Smooth muscle cell (in vitro differentiated cells): ENCODE results near the gene RNF207. TPM values are rescaled to one million over a fixed set of nuclear protein-coding genes. Genes with fewer than 3 reads are reported as not detected.

ENCODE experiments used
- DNase-seq: peaks from one replicate; lab custom pipeline; 2025; ENCODE audit not compliant: unreplicated experiment; lab: John Stamatoyannopoulos, UW
- H2AFZ ChIP-seq: fragments of 200-600 bp; sonication (generic); 2 replicates; pipeline ENCODE4 v1.6.0; 2016; ENCODE audit warnings: antibody characterized with exemption, low read depth, mild to moderate bottlenecking
- H3F3A ChIP-seq: fragments of 200-600 bp; sonication (generic); 2 replicates; pipeline ENCODE4 v1.6.0; 2017; ENCODE audit warnings: antibody characterized with exemption, low read depth
- H3K27ac ChIP-seq: fragments of 200-600 bp; sonication (generic); 2 replicates; pipeline ENCODE4 v1.5.1; 2016; ENCODE audit warnings: low read depth, mild to moderate bottlenecking
- H3K27me3 ChIP-seq: fragments of 200-600 bp; sonication (generic); 2 replicates; pipeline ENCODE4 v1.6.1; 2016; ENCODE audit warnings: low read depth, mild to moderate bottlenecking
- H3K36me3 ChIP-seq: fragments of 200-600 bp; sonication (generic); 2 replicates; pipeline ENCODE4 v1.5.1; 2016; ENCODE audit warnings: low read depth
- H3K4me1 ChIP-seq: fragments of 200-600 bp; sonication (generic); 2 replicates; pipeline ENCODE4 v1.5.1; 2016; ENCODE audit warnings: low read depth
- H3K4me2 ChIP-seq: fragments of 200-600 bp; sonication (generic); 2 replicates; pipeline ENCODE4 v1.6.0; 2016; ENCODE audit warnings: mild to moderate bottlenecking
- H3K4me3 ChIP-seq: fragments of 200-600 bp; sonication (generic); 2 replicates; pipeline ENCODE4 v1.5.1; 2016; ENCODE audit warnings: mild to moderate bottlenecking
- H3K79me2 ChIP-seq: fragments of 200-600 bp; sonication (generic); 2 replicates; pipeline ENCODE4 v1.6.0; 2016; ENCODE audit warnings: low read depth, mild to moderate bottlenecking
- H3K9ac ChIP-seq: fragments of 200-600 bp; sonication (generic); 2 replicates; pipeline ENCODE4 v1.6.0; 2016; ENCODE audit warnings: low read depth
- H3K9me3 ChIP-seq: fragments of 200-600 bp; sonication (generic); replicated peaks from 2 replicates; pipeline ENCODE4 v1.5.1; 2016; ENCODE audit warnings: low read depth
- H4K20me1 ChIP-seq: fragments of 200-600 bp; sonication (generic); 2 replicates; pipeline ENCODE4 v1.6.0; 2016; ENCODE audit warnings: low read depth
- CTCF ChIP-seq: fragments of 200-600 bp; sonication (generic); IDR thresholded peaks from 2 replicates; pipeline ENCODE4 v1.5.1; 2017; ENCODE audit warnings: borderline replicate concordance, mild to moderate bottlenecking, antibody characterized with exemption; ENCODE audit not compliant: insufficient read depth, poor library complexity, severe bottlenecking
- WGBS: methylation state at CpG from one replicate; pipeline ENCODE4 v1.1.7; 2016; ENCODE audit warnings: low lambda C conversion rate; 5-methylcytosine and 5-hydroxymethylcytosine counted together
- polyA plus RNA-seq: library from polyadenylated mRNA; unstranded; fragments of >200 nt; fragmentation: Nextera tagmentation; extraction: Ambion mirVana; gene quantifications from 2 replicates; pipeline ENCODE4 v1.2.1, GENCODE V29; 2016
- total RNA-seq: library from RNA; depleted of rRNA; stranded (reverse); fragments of >200 nt; gene quantifications from 2 replicates; pipeline ENCODE4 v1.2.3, GENCODE V29; 2014

The RNF207 gene
- total and polyA plus RNA-seq, 2 experiments from 2014 or later = 1.8 to 2.0 TPM

GRCh38 chr1:6260433-6260934, 54.6 kb downstream of the RNF207 start:
- H3K4me2 ChIP-seq = peak overlapping the region; percentile 91
- no peaks in the 10 kb centered on the region for H3K9me3 ChIP-seq
- H3K9ac ChIP-seq = no peak overlapping the region
- H3K27ac ChIP-seq = no peak overlapping the region
- H3F3A ChIP-seq = no peaks in the 10 kb centered on the region
- TF ChIP-seq CTCF = no peak
- H3K4me1 ChIP-seq = no peaks in the 10 kb centered on the region
- H3K27me3 ChIP-seq = no peaks in the 10 kb centered on the region
- under 1% methylated on average over 42 of the region's 61 CpGs for WGBS
- no peak for DNase-seq
- peaks cover 27% of the 10 kb centered on the region for H4K20me1 ChIP-seq
- peak overlapping the region; percentile 73 for H3K4me3 ChIP-seq
- peak overlapping the region; percentile 62 for H2AFZ ChIP-seq
- H3K79me2 ChIP-seq = no peaks in the 10 kb centered on the region
- no peaks in the 10 kb centered on the region for H3K36me3 ChIP-seq

- Histone ChIP-seq H3K9ac (no peak within 1 kb of the TSS), H3K4me1 (no peaks in the 10 kb centered on the region), H2AFZ (peak within 1 kb of the TSS; percentile 91), H3K27ac (no peak within 1 kb of the TSS), H3F3A (no peaks in the 10 kb centered on the region), H4K20me1 (peaks cover 27% of the 10 kb centered on the region), H3K27me3 (no peaks in the 10 kb centered on the region), H3K4me3 (peak within 1 kb of the TSS; percentile 73), H3K79me2 (no peaks in the 10 kb centered on the region), H3K36me3 (no peaks in the 10 kb centered on the region), H3K9me3 (no peaks in the 10 kb centered on the region), H3K4me2 (peak within 1 kb of the TSS; percentile 92)
- WGBS = 6% methylated on average over 28 of the region's 78 CpGs
- no peak for TF ChIP-seq CTCF
- no peak for DNase-seq
Observed at GRCh38 chr1:6260961-6261614, 55.2 kb downstream of the RNF207 start, which contains the start of gene GPR153. GPR153 (minus strand) TSS chr1:6261098; CDS start chr1:6254905, 6,193 bp downstream.

GRCh38 chr1:6261615-6261995, 55.7 kb downstream of the RNF207 start:
- H3K27me3 ChIP-seq = no peaks in the 10 kb centered on the region
- H3K79me2 ChIP-seq = no peaks in the 10 kb centered on the region
- no peaks in the 10 kb centered on the region for H3K9me3 ChIP-seq
- H3K4me3 ChIP-seq = peak overlapping the region; percentile 68
- H3K27ac ChIP-seq = no peak overlapping the region
- no peaks in the 10 kb centered on the region for H3K4me1 ChIP-seq
- DNase-seq = no peak
- H3F3A ChIP-seq = no peaks in the 10 kb centered on the region
- H3K9ac ChIP-seq = no peak overlapping the region
- peak overlapping the region; percentile 92 for H3K4me2 ChIP-seq
- H2AFZ ChIP-seq = no peak overlapping the region
- no peaks in the 10 kb centered on the region for H3K36me3 ChIP-seq
- peaks cover 27% of the 10 kb centered on the region for H4K20me1 ChIP-seq
- WGBS = 17% methylated on average over 13 of the region's 15 CpGs
- no peak for TF ChIP-seq CTCF
